Measurements from ENCODE around the gene HSD17B3. TPM values are rescaled to one million over a fixed set of nuclear protein-coding genes. Genes with fewer than 3 reads are reported as not detected.
A peak's percentile ranks its signal among the peaks of the same experiment; 100 is the strongest.

HSD17B3 gene
- total RNA-seq, result 0.53 TPM
- polyA plus RNA-seq (ENCODE audit: insufficient read depth in 1 of 8, insufficient read length in 8 of 8, low replicate concordance in 1 of 8), result 1 to 10 TPM in 2 of 8 donors, under 1 TPM in 5, not detected in 1; 0.24 to 1.6 (median 0.45) TPM
- long read RNA-seq, donor 1, result 0 reads
- long read RNA-seq, donor 2, result 0 reads
- long read RNA-seq, donor 3, result 0 reads
- long read RNA-seq, donor 4, result 0 reads
- long read RNA-seq, donor 5, result 0 reads
- long read RNA-seq, donor 6, result 0 reads
- long read RNA-seq, donor 7, result 0 reads
- long read RNA-seq, donor 8, result 0 reads
- long read RNA-seq, donor 9, result 0 reads
- long read RNA-seq, donor 10, result 0 reads
- long read RNA-seq, donor 11, result 0 reads

- no peaks in the 10 kb centered on the region for H3K36me3 ChIP-seq (ENCODE audit: control insufficient read depth, insufficient read depth, low read length)
- 71% methylated on average over 5 of the region's 6 CpGs for WGBS (ENCODE audit: insufficient coverage)
Observed at GRCh38 chr9:96302021-96302420, at the start of gene HSD17B3. HSD17B3 (minus strand) TSS chr9:96302176; CDS start chr9:96302104, 72 bp downstream.

GRCh38 chr9:96350866-96351265, 48.9 kb upstream of the HSD17B3 start:
- Histone ChIP-seq H3K36me3 (ENCODE audit: control insufficient read depth, insufficient read depth, low read length) (peaks cover 9% of the 10 kb centered on the region), H3K9me3 (replicated peaks; ENCODE audit: control insufficient read depth, low read depth, low read length) (peaks cover 6% of the 10 kb centered on the region), H3K27me3 (ENCODE audit: control insufficient read depth, insufficient read depth, low read length) (no peaks in the 10 kb centered on the region), H3K4me1 (ENCODE audit: control insufficient read depth, insufficient read depth, low read length) (no peaks in the 10 kb centered on the region), H3K4me3 (ENCODE audit: low read length) (no peak overlapping the region), H3K27ac (ENCODE audit: low read length) (no peak overlapping the region)
- DNase-seq, result no peak
- no CpG with 5 or more reads among the region's 1 CpG for WGBS (ENCODE audit: insufficient coverage)

More at GRCh38 chr9:96302021-96302420, at the start of gene HSD17B3:
- H3K4me1 ChIP-seq (ENCODE audit: control insufficient read depth, insufficient read depth, low read length), result no peaks in the 10 kb centered on the region
- H3K9me3 ChIP-seq (replicated peaks; ENCODE audit: control insufficient read depth, low read depth, low read length), result no peaks in the 10 kb centered on the region
- no peak within 1 kb of the TSS for H3K27ac ChIP-seq (ENCODE audit: low read length)
- no peaks in the 10 kb centered on the region for H3K27me3 ChIP-seq (ENCODE audit: control insufficient read depth, insufficient read depth, low read length)
- no peak within 1 kb of the TSS for H3K4me3 ChIP-seq (ENCODE audit: low read length)
- no peak for DNase-seq

GRCh38 chr9:96348261-96348660, 46.3 kb upstream of the HSD17B3 start:
- Histone ChIP-seq H3K27ac (ENCODE audit: low read length) (no peak overlapping the region), H3K4me1 (ENCODE audit: control insufficient read depth, insufficient read depth, low read length) (peaks cover 4% of the 10 kb centered on the region), H3K36me3 (ENCODE audit: control insufficient read depth, insufficient read depth, low read length) (peaks cover 9% of the 10 kb centered on the region), H3K9me3 (replicated peaks; ENCODE audit: control insufficient read depth, low read depth, low read length) (peaks cover 6% of the 10 kb centered on the region), H3K27me3 (ENCODE audit: control insufficient read depth, insufficient read depth, low read length) (no peaks in the 10 kb centered on the region), H3K4me3 (ENCODE audit: low read length) (no peak overlapping the region)
- no CpG with 5 or more reads among the region's 5 CpGs for WGBS (ENCODE audit: insufficient coverage)
- no peak for DNase-seq

GRCh38 chr9:96345551-96345950, 43.6 kb upstream of the HSD17B3 start:
- Histone ChIP-seq H3K27me3 (ENCODE audit: control insufficient read depth, insufficient read depth, low read length) (no peaks in the 10 kb centered on the region), H3K27ac (ENCODE audit: low read length) (no peak overlapping the region), H3K4me3 (ENCODE audit: low read length) (no peak overlapping the region), H3K9me3 (replicated peaks; ENCODE audit: control insufficient read depth, low read depth, low read length) (peaks cover 5% of the 10 kb centered on the region), H3K36me3 (ENCODE audit: control insufficient read depth, insufficient read depth, low read length) (peaks cover 9% of the 10 kb centered on the region), H3K4me1 (ENCODE audit: control insufficient read depth, insufficient read depth, low read length) (peaks cover 4% of the 10 kb centered on the region)
- DNase-seq, result no peak
- 80% methylated on average over 1 of the region's 9 CpGs for WGBS (ENCODE audit: insufficient coverage)

- H3K4me1 ChIP-seq (ENCODE audit: control insufficient read depth, insufficient read depth, low read length), result peaks cover 4% of the 10 kb centered on the region
- WGBS (ENCODE audit: insufficient coverage), result no CpG with 5 or more reads among the region's 6 CpGs
- peaks cover 9% of the 10 kb centered on the region for H3K36me3 ChIP-seq (ENCODE audit: control insufficient read depth, insufficient read depth, low read length)
- no peak overlapping the region for H3K4me3 ChIP-seq (ENCODE audit: low read length)
- H3K27ac ChIP-seq (ENCODE audit: low read length), result peak overlapping the region; percentile 51
- no peaks in the 10 kb centered on the region for H3K27me3 ChIP-seq (ENCODE audit: control insufficient read depth, insufficient read depth, low read length)
- peaks cover 5% of the 10 kb centered on the region for H3K9me3 ChIP-seq (replicated peaks; ENCODE audit: control insufficient read depth, low read depth, low read length)
- peak; percentile 91 for DNase-seq
Observed at GRCh38 chr9:96344458-96345180, 42.6 kb upstream of the HSD17B3 start.

GRCh38 chr9:96343515-96344360, 41.8 kb upstream of the HSD17B3 start:
- no peaks in the 10 kb centered on the region for H3K27me3 ChIP-seq (ENCODE audit: control insufficient read depth, insufficient read depth, low read length)
- H3K4me3 ChIP-seq (ENCODE audit: low read length), result no peak overlapping the region
- H3K4me1 ChIP-seq (ENCODE audit: control insufficient read depth, insufficient read depth, low read length), result peaks cover 4% of the 10 kb centered on the region
- no CpG with 5 or more reads among the region's 5 CpGs for WGBS (ENCODE audit: insufficient coverage)
- H3K9me3 ChIP-seq (replicated peaks; ENCODE audit: control insufficient read depth, low read depth, low read length), result peaks cover 5% of the 10 kb centered on the region
- DNase-seq, result peak; percentile 20
- H3K27ac ChIP-seq (ENCODE audit: low read length), result peak overlapping the region; percentile 51
- peaks cover 9% of the 10 kb centered on the region for H3K36me3 ChIP-seq (ENCODE audit: control insufficient read depth, insufficient read depth, low read length)

GRCh38 chr9:96342571-96343245, 40.7 kb upstream of the HSD17B3 start:
- no peaks in the 10 kb centered on the region for H3K9me3 ChIP-seq (replicated peaks; ENCODE audit: control insufficient read depth, low read depth, low read length)
- H3K27me3 ChIP-seq (ENCODE audit: control insufficient read depth, insufficient read depth, low read length), result no peaks in the 10 kb centered on the region
- DNase-seq, result no peak
- no peak overlapping the region for H3K27ac ChIP-seq (ENCODE audit: low read length)
- H3K4me1 ChIP-seq (ENCODE audit: control insufficient read depth, insufficient read depth, low read length), result peaks cover 4% of the 10 kb centered on the region
- no peaks in the 10 kb centered on the region for H3K36me3 ChIP-seq (ENCODE audit: control insufficient read depth, insufficient read depth, low read length)
- WGBS (ENCODE audit: insufficient coverage), result 75% methylated on average over 13 of the region's 20 CpGs
- no peak overlapping the region for H3K4me3 ChIP-seq (ENCODE audit: low read length)

- Histone ChIP-seq H3K4me3 (ENCODE audit: low read length) (no peak overlapping the region), H3K36me3 (ENCODE audit: control insufficient read depth, insufficient read depth, low read length) (no peaks in the 10 kb centered on the region), H3K4me1 (ENCODE audit: control insufficient read depth, insufficient read depth, low read length) (peaks cover 4% of the 10 kb centered on the region), H3K27ac (ENCODE audit: low read length) (no peak overlapping the region), H3K9me3 (replicated peaks; ENCODE audit: control insufficient read depth, low read depth, low read length) (no peaks in the 10 kb centered on the region), H3K27me3 (ENCODE audit: control insufficient read depth, insufficient read depth, low read length) (no peaks in the 10 kb centered on the region)
- DNase-seq, result no peak
- no CpG with 5 or more reads among the region's 3 CpGs for WGBS (ENCODE audit: insufficient coverage)
Observed at GRCh38 chr9:96340707-96341106, 38.7 kb upstream of the HSD17B3 start.

- no peak for DNase-seq
- WGBS (ENCODE audit: insufficient coverage), result no CpG with 5 or more reads among the region's 3 CpGs
- H3K9me3 ChIP-seq (replicated peaks; ENCODE audit: control insufficient read depth, low read depth, low read length), result no peaks in the 10 kb centered on the region
- H3K27ac ChIP-seq (ENCODE audit: low read length), result no peak overlapping the region
- no peak overlapping the region for H3K4me3 ChIP-seq (ENCODE audit: low read length)
- H3K4me1 ChIP-seq (ENCODE audit: control insufficient read depth, insufficient read depth, low read length), result no peaks in the 10 kb centered on the region
- peaks cover 3% of the 10 kb centered on the region for H3K36me3 ChIP-seq (ENCODE audit: control insufficient read depth, insufficient read depth, low read length)
- H3K27me3 ChIP-seq (ENCODE audit: control insufficient read depth, insufficient read depth, low read length), result no peaks in the 10 kb centered on the region
Observed at GRCh38 chr9:96338299-96338698, 36.3 kb upstream of the HSD17B3 start.
